Transverse colon (tissue), 4 donors: ENCODE results near the gene CHAD. TPM values are rescaled to one million over a fixed set of nuclear protein-coding genes. Genes with fewer than 3 reads are reported as not detected.

Experiments used
- DNase-seq: peaks from one replicate; pipeline ENCODE4 v3.0.0-alpha.2; 2019
- H3K27ac ChIP-seq, 4 donors: fragments of 200-600 bp; sonication (generic); 2 replicates each; pipeline ENCODE4 v1.5.1; 2016 to 2018; ENCODE audit warnings: inconsistent platforms in 4 of 4
- H3K27me3 ChIP-seq: fragments of 200-600 bp; sonication (generic); 2 replicates; pipeline ENCODE4 v1.5.1; 2017; ENCODE audit warnings: inconsistent platforms
- H3K36me3 ChIP-seq, 4 donors: fragments of 200-600 bp; sonication (generic); 2 replicates each; pipeline ENCODE4 v1.5.1; 2017 to 2019; ENCODE audit warnings: inconsistent platforms in 4 of 4
- H3K4me1 ChIP-seq, 4 donors: fragments of 200-600 bp; sonication (generic); 2 replicates each; pipeline ENCODE4 v1.5.1; 2017 to 2020; ENCODE audit warnings: inconsistent platforms in 4 of 4
- H3K4me3 ChIP-seq, 4 donors: fragments of 200-600 bp; sonication (generic); 1 replicate in 1 of 4; 2 replicates in 3 of 4; pipeline versions ENCODE4 v1.5.1 to v1.6.1; 2017 to 2019; ENCODE audit warnings: inconsistent platforms in 4 of 4
- H3K9me3 ChIP-seq, 2 donors: fragments of 200-600 bp; sonication (generic); 2 replicates each; pipeline ENCODE4 v1.5.1; 2017 to 2019; ENCODE audit warnings: inconsistent platforms in 2 of 2
- CTCF ChIP-seq, 5 experiments: fragments of 200-600 bp in 3 of 5; fragments of 450-650 bp in 2 of 5; sonication (generic) in 3 of 5; IDR thresholded peaks; 1 replicate in 2 of 5; 2 replicates in 3 of 5; pipeline ENCODE4 v1.5.1; 2016 to 2017; ENCODE audit warnings: antibody characterized with exemption in 5 of 5, inconsistent platforms in 3 of 5, mild to moderate bottlenecking in 2 of 5, moderate library complexity in 1 of 5
- EP300 ChIP-seq: sonication (generic); formaldehyde crosslinking; IDR thresholded peaks from one replicate; pipeline ENCODE4 v1.6.1; 2017; ENCODE audit warnings: antibody characterized with exemption, low read depth
- POLR2A ChIP-seq: fragments of 450-650 bp; IDR thresholded peaks from one replicate; pipeline ENCODE4 v1.6.1; 2016; ENCODE audit warnings: antibody characterized with exemption, mild to moderate bottlenecking, moderate library complexity
- POLR2AphosphoS5 ChIP-seq, 3 donors: sonication (generic); formaldehyde crosslinking; IDR thresholded peaks; one replicate each; pipeline ENCODE4 v1.6.1; 2016; ENCODE audit warnings: antibody characterized with exemption in 3 of 3
- WGBS, 2 donors: methylation state at CpG; one replicate each; pipeline ENCODE4 v1.1.5; 2018; ENCODE audit warnings: low coverage in 1 of 2; 5-methylcytosine and 5-hydroxymethylcytosine counted together
- in situ Hi-C, 4 donors: fragments of 200-750 bp; cut with MboI; loops; one replicate each; pipeline versions ENCODE4 v1.15.0 to v1.15.1; 2017; ENCODE audit warnings: low sequenced_read_pairs in 3 of 4, low pct_ligation_motif_present in 1 of 4, low pct_unique_long_range_greater_than_20kb in 1 of 4
- intact Hi-C: fragments of 100-400 bp; cut with DNase I; formaldehyde crosslinking; loops from one replicate; pipeline ENCODE4 v1.15.1; 2023; ENCODE audit warnings: low total_unique reads
- total RNA-seq, 4 donors: library from RNA; depleted of rRNA; stranded (reverse); fragments of >200 nt; gene quantifications; one replicate each; pipeline ENCODE4 v1.1.0, GENCODE V29; 2016

The CHAD gene
- total RNA-seq, 4 donors from 2014 or later = 9.6 to 59.8 (median 19.7) TPM

DNA sequence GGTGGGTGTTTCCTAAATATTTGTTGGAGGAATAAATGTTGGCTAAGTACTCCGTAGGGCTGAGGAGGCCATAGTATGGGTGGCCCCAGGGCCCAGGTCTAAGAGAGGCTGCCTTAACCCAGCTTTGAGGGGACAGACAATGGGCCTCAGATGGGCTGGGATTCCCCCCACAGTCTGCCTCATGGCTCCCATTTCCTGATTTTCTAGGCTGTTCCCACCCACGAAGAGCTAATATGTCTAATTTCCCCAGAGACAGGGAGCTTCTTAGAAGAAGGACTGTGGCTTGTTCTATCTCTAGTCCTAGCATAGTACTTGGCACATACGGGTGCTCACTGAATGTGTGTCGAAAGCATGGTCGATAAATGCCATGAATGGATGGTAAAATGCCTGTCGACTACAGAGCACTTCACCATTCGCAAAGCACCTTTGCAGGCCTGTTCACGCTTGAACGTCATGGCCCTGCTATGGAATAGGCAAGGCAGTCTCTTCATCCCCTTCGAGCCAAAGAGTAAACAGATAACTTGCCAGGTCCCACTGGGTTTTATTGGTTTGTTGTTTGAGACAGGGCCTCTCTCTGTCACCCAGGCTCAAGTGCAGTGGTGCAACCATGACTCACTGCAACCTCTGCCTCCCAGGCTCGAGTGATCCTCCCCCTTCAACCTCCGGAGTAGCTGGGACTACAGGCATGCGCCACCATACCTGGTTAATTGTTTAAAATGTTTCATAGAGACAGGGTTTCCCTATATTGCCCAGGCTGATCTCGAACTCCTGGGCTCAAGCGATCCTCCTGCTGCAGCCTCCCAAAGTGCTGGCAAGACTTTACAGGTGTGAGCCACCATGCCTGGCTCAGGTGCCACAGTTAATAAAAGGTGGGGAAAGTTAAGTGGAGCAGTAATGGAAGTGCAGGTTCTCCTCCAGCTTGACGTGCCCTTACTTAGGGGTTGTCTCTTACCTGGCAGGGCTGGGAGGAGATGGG, 9.7 kb downstream of the CHAD start:
- DNase-seq = peak; percentile 53
- intact Hi-C loops (no loop called here), in situ Hi-C loops (no loop called here)
- no peak for TF ChIP-seq POLR2AphosphoS5 (IDR thresholded peaks at IDR 0.05)
- no peak for TF ChIP-seq EP300
- no peak for TF ChIP-seq CTCF (IDR thresholded peaks at IDR 0.05)
- no peak for TF ChIP-seq POLR2A
- H3K4me1 ChIP-seq = peaks cover 0 to 51% (median 13%) of the 10 kb centered on the region in 4 donors
- peak overlapping the region in 2 of 4 donors; percentile 26 to 38 for H3K27ac ChIP-seq
- no peaks in the 10 kb centered on the region for H3K36me3 ChIP-seq
- no peaks in the 10 kb centered on the region for H3K9me3 ChIP-seq
- no peaks in the 10 kb centered on the region for H3K27me3 ChIP-seq
- 72 to 100% methylated on average over 2 to 16 of the region's 16 CpGs for WGBS, 2 donors
- no peak overlapping the region for H3K4me3 ChIP-seq

GRCh38 chr17:50458270-50458669, 10.4 kb downstream of the CHAD start:
- in situ Hi-C loops (no loop called here), intact Hi-C loops (no loop called here)
- no peak for TF ChIP-seq CTCF (IDR thresholded peaks at IDR 0.05)
- TF ChIP-seq POLR2AphosphoS5 (IDR thresholded peaks at IDR 0.05) = no peak
- TF ChIP-seq EP300 = no peak
- TF ChIP-seq POLR2A = no peak
- Histone ChIP-seq H3K4me3 (no peak overlapping the region), H3K27me3 (no peaks in the 10 kb centered on the region), H3K4me1 (peaks cover 0 to 59% (median 17%) of the 10 kb centered on the region in 4 donors), H3K27ac (peak overlapping the region in 2 of 4 donors; percentile 26 to 38), H3K36me3 (no peaks in the 10 kb centered on the region), H3K9me3 (no peaks in the 10 kb centered on the region)
- no peak for DNase-seq
- 67 to 85% methylated on average over 3 of the region's 3 CpGs for WGBS, 2 donors

GRCh38 chr17:50457621-50458020, 11.1 kb downstream of the CHAD start:
- Histone ChIP-seq H3K27ac (peak overlapping the region in 3 of 4 donors; percentile 8 to 54 (median 34)), H3K4me1 (peaks cover 0 to 65% (median 23%) of the 10 kb centered on the region in 4 donors), H3K36me3 (no peaks in the 10 kb centered on the region), H3K27me3 (no peaks in the 10 kb centered on the region), H3K4me3 (no peak overlapping the region), H3K9me3 (no peaks in the 10 kb centered on the region)
- intact Hi-C loops (no loop called here), in situ Hi-C loops (no loop called here)
- no peak for DNase-seq
- no peak for TF ChIP-seq CTCF (IDR thresholded peaks at IDR 0.05)
- TF ChIP-seq POLR2AphosphoS5 (IDR thresholded peaks at IDR 0.05) = no peak
- TF ChIP-seq POLR2A = no peak
- no peak for TF ChIP-seq EP300
- 97 to 100% methylated on average over 1 to 4 of the region's 4 CpGs for WGBS, 2 donors

DNA sequence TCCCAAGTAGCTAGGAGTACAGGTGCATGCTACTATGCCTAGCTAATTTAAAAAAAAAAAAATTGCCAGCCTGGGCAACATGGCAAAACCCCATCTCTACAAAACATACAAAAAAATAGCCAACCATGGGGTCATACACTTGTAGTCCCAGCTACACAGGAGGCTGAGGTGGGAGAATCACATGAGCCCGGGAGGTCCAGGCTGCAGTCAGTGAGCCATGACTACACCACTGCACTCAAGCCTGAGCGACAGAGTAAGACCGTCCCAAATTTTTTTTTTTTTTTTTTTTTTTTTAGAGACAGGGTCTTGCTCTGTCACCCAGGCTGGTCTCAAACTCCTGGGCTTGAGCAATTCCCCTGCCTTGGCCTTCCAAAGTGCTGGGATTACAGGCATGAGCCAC, 14.8 kb downstream of the CHAD start:
- TF ChIP-seq POLR2AphosphoS5 (IDR thresholded peaks at IDR 0.05) (no peak), CTCF (IDR thresholded peaks at IDR 0.05) (no peak)
- Histone ChIP-seq H3K9me3 (no peaks in the 10 kb centered on the region), H3K36me3 (no peaks in the 10 kb centered on the region), H3K27me3 (no peaks in the 10 kb centered on the region), H3K27ac (peak overlapping the region; percentile 82 to 86 (median 84)), H3K4me3 (no peak overlapping the region), H3K4me1 (peaks cover 5 to 79% (median 39%) of the 10 kb centered on the region in 4 donors)
- WGBS, 2 donors = 75 to 87% methylated on average over 3 of the region's 3 CpGs
- DNase-seq = no peak
- in situ Hi-C loops = no loop called here
- intact Hi-C loops = no loop called here
